Esophagus mucosa (tissue), 1 donor: ENCODE measurements around the gene DTNBP1. TPM values are rescaled to one million over a fixed set of nuclear protein-coding genes. Genes with fewer than 3 reads are reported as not detected.
"Not testable (repeated sequence)": the region's sequence is repeated elsewhere in the genome, so short reads cannot be mapped to it uniquely, and the experiment has no call there.

Source experiments
- ATAC-seq: fragments of 200-7000 bp; cut with Tn5 transposase; one replicate; pipeline ENCODE4 v1.9.1; 2020
- total RNA-seq: library from RNA; stranded (reverse); gene quantifications from one replicate; pipeline ENCODE4 v1.2.4, GENCODE V29; 2023
- donor health status: DM: yes; HTN: yes; CAD: no.

The DTNBP1 gene
- total RNA-seq, 1 donor from 2014 or later, result 9.9 TPM

DNA sequence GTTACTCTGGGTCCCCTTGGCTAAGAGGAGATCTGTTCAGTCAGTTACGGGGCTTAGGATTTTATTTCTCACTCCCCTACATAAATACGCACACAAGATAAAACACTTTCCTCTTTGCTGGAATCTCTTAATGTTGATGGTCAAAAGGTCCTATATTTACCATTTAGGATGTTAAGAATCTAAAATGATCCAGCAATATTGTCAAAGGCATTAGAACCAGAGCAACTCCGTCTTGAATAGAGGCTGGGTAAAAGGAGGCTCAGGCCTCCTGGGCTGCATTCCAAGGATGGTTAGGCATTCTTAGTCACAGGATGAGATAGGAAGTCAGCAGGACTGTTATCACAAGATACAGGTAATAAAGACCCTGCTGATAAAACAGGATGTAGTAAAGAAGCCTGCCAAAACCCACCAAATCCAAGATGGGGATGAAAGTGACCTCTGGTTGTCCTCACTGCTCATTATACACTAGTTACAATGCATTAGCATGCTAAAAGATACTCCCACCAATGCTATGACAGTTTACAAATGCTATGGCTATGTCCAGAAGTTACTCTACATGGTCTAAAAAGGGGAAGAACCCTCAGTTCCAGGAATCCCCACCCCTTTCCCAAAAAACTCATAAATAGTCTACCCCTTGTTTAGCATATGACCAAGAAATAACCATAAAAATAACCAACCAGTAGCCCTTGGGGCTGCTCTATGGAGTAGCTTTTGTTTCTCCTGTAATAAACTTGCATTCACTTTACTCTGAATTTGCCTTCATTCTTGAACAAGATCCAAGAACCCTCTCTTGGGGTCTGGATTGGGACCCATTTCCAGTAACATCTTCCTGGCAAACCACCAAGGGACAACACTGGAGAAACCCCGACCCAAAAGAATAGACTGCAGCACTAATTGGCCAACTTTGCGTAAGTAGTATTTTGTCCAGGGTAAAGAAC, 107.5 kb downstream of the DTNBP1 start:
- no peak for ATAC-seq

- ATAC-seq, result no peak
These were observed 108.1 kb downstream of the DTNBP1 start for GRCh38 chr6:15554728-15555100.

DNA sequence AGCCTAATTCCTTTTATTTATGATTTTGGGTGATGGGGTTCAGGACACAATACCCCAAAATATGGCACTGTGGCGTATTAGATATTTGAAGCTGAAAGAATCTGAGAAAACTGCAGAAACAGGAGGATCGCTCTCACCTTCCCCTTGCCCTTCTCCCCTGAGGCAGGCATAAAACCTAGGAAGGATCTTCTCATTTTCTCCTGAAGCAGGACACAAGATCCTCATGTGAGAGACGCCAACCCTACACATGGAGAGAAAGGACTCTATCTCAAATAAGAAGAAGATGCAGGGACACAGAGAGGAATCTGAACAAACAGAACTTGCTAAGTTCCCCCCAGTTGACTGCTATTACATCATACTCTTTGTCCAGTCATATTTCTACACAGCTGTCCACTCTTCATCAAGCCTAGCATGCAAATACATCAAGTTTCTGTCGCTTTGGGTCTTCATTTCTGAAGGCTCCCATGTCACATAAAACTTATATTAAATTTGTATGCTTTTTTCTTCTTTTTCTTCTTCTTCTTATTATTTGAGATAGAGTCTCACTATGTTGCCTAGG, 109.0 kb downstream of the DTNBP1 start:
- no peak for ATAC-seq

- no peak for ATAC-seq
These were observed 109.8 kb downstream of the DTNBP1 start for GRCh38 chr6:15553031-15553430.

- ATAC-seq, result peak; percentile 45
These were observed 111.0 kb downstream of the DTNBP1 start for GRCh38 chr6:15551798-15552197.

DNA sequence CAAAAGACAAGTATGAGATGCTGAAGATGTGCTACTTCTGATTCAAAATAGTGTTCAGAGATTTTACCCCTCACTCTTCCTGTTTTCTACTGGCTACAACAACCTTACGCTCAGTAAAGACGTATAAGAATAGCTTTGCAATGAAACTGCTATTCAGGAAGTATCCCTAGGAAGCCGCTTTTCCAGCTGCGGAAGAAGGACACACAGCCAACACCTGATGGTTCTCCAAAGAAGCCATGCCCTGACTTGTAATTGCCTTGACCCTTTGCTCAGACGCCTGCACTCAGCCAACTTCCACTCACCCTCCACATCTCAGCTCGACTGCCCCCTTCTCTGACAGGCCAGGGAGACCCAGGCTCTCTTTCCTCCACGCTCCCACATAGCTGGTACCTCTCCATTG, 111.6 kb downstream of the DTNBP1 start:
- ATAC-seq, result no peak

DNA sequence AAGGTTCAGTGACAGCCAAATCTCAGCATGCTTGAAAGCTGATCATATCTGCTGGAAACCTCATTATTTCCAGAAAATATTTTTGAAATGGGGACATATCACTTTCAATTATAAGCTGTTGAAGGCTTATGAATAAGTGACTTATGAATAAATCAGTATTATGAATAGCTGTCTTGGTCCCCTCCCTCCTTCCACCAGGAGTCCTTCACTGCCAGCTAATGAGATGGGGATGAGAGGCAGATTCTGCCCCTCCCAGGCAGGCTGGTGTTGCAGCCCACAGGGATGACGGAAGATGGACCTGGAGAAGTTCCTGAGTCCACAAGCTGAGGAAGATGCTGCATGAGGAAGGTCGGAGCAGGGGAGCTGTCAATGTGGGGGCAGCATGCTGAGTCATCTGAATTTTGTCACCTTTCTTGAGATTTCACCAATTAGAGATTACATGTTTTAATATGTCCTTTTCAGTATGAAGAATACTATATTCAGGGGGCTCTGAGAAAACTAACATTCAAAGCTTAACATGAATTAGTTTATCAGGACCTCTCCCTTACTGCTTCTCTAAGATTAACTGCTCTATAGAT, 112.2 kb downstream of the DTNBP1 start:
- ATAC-seq, result no peak

GRCh38 chr6:15549371-15549770, 113.5 kb downstream of the DTNBP1 start:
- ATAC-seq, result no peak

GRCh38 chr6:15547400-15547799, 115.4 kb downstream of the DTNBP1 start:
- no peak for ATAC-seq

DNA sequence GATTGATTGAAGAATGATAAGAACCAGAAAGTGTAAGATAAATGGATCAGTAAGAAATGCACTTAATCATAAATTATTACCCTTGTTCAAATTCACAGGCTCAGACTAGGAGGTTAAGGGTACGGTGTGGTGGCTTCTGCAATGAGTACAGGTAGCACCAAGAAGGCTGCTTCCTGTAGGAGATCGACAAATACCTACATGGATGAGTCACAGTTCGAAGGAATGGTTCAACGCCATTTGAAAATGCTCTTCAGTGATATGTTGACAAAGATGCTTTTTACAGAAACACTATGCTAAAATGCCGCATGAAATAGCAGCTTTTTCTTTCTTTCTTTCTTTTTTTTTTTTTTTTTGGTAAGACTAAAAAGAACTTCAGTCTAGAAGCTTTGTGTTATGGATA, 116.2 kb downstream of the DTNBP1 start:
- ATAC-seq, result no peak

DNA sequence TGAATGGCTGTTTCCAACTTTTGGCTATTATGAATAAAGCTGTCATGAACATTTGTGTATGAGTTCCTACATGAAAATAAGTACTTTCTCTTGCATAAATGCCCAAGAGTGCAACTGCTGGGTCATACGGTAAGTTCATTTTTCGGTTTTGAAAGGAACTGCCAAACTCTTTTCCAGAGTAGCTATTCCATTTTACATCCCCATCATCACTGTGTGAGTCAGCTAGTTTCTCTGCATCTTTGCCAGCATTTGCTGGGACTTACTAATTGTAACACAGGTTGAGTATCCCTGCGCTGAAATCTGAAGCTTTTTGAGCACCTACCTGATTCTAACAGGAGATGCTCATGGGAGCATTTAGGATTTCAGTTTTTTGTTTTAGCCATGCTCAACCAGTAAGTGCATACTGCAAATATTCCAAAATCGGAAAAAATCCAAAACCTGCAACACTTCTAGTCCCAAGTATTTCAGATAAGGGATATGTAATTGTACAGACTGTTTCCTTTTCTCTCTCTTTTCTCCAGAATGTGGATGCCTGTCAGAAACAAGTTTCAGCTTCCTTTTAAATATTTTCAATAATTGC, 118.4 kb downstream of the DTNBP1 start:
- ATAC-seq, result no peak

DNA sequence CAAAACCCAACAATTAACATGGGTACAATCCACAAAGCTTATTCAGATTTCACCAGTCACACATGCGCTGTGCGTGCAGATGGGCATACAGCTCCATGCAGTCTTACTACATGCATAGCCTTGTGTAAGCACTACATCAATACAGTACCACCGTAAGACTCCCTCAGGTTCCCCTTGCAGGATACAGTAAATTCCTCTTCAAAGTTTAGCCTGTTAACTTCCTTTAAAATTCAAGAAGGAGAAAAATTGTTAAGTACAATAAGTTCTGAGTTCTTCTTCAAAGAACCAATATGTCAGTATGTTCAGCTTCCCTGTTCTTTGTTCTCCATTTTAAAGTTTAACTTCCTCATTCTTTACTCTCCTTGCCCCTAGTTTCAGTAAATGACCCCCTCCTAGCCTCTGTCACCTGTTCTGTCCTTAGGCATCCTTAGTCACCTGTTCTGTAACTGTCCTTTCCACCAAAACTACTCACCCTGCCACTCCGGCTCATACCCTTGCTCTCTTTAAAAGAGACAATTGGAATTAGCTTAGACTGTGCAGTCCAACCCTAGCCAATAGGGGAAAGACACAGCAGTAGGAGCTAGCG, 119.4 kb downstream of the DTNBP1 start:
- ATAC-seq, result not testable (repeated sequence)

DNA sequence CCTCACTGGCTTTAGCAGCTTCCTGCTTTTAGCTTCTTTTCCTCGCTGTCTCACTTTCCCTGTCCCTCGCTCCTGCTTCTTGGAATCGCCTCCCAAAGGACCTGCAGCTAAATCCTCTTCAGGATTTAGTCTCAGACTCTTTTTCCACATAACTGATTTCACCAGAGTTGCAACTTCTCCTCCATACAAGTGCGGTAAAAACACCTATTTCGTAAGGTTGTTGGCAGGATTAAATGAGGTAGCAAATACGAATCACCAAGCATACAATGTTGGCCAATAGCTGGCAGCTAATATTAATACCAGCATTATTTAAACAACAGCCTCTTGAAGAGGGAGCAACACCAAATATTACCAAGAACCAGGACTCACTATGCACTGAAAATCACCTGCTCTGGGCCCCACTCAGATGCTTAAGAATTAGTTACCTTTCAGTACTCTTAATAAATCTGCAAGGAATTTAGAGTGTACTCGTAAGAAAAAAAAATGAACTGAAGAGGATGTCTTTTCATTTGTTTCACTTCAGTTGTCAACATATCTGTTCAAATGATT, 123.0 kb downstream of the DTNBP1 start:
- ATAC-seq, result no peak

DNA sequence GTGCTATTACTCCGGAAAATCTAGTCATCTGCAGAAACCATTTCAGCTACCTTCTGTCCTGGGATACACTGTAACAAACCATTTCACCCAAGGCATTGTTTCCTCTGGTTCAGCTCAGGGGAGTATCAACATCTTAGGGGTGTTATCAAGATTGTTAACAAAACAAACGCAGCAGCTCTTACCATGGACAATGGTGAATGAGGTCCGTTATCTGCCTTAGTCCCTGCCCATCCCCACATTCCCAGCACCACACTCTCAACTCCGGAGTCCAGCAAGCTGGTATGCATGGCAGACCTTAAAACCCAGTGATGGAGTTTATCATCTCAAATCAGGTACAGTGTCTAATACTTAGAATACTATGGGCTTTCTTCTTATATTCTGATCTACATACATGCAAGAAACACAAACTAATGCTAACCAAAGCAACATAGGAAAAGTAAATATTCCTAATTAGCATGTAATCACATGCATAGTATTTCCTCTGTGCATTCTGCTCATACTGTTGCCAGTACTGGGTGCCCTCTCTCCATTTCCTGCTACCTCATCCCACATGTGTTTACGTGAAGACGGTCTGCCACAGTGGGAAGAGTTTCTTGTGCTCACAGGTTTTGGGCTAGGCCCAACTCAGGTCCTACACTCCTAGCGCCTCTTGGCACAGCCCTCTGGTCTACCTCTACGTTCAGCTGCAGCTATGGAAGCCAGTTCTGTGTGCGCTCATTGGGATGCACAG, 123.9 kb downstream of the DTNBP1 start:
- no peak for ATAC-seq

GRCh38 chr6:15538106-15538505, 124.7 kb downstream of the DTNBP1 start:
- no peak for ATAC-seq

GRCh38 chr6:15536198-15536955, 126.5 kb downstream of the DTNBP1 start:
- no peak for ATAC-seq

GRCh38 chr6:15535495-15536197, 127.2 kb downstream of the DTNBP1 start:
- no peak for ATAC-seq

- no peak for ATAC-seq
These were observed 127.9 kb downstream of the DTNBP1 start for GRCh38 chr6:15534974-15535373.

DNA sequence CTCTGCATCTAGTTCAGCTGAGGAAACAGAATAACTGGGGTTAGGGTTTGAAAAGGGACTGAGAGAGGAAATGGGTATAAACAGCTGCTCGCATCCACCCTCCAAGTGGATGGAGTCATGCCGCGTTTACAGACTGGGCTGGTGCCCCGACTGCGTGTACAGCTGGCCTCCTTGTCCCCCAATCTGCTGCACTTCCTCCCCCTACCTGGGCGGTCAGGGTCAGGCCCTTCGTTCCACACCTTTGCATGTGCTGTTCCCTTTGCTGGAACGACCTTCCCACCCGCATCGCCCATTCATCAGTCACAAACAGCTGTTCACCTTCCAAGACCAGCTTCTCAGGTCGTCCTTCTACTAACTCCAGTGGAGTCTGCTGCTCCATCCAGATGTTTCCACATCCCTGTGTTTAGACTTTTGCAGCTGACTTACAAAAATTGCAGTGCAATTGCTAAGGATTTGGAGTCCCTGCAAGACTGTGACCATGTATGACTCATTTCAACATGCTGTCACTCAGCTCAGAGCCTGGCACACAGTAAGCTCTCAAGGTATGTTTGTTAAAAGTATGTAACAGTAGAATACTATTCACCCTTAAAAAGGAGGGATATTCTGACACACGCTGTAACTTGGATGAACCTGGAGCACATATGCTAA, 129.3 kb downstream of the DTNBP1 start:
- ATAC-seq, result peak; percentile 44

DNA sequence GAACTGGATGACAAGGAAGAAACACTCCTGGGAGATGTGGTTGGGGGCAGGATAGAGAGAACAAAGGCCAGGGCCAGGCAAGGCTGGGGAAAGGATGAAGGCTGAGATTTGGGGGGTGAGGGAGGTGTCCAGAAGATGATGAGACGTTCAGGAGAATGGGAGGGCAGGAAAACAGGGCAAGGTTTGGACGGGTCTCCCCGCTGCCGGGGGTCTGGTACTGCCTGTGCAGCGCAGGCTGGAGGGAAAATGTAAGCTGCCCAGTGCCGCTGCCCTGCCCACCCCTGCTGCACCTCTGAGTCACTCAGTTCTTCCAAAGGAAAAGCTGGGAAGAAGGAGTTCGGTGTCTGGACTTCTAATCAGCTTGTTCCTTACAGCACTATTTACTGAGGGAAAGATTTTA, 130.9 kb downstream of the DTNBP1 start:
- ATAC-seq, result no peak
